OCI-LY7 (cell line): ENCODE data around the gene ZNF532.

ENCODE experiments used
- EZH2phosphoT487 ChIP-seq: fragments of 200-600 bp; sonication (generic); IDR thresholded peaks from 2 replicates; pipeline ENCODE4 v1.6.1; 2018; ENCODE audit warnings: low read depth, borderline replicate concordance, mild to moderate bottlenecking, mixed run types, antibody characterized with exemption, low read length, moderate library complexity, mixed read lengths
- TF ChIP-seq, protein P1 (sequence below): fragments of 200-600 bp; sonication (generic); conservative IDR thresholded peaks from 2 replicates; pipeline ENCODE4 v1.5.1; 2014; ENCODE audit warnings: mild to moderate bottlenecking, antibody characterized with exemption, low read length, moderate library complexity, mixed read lengths

GRCh38 chr18:58901143-58901542 lies 36.5 kb downstream of the ZNF532 start:
- TF ChIP-seq, protein P1, sequence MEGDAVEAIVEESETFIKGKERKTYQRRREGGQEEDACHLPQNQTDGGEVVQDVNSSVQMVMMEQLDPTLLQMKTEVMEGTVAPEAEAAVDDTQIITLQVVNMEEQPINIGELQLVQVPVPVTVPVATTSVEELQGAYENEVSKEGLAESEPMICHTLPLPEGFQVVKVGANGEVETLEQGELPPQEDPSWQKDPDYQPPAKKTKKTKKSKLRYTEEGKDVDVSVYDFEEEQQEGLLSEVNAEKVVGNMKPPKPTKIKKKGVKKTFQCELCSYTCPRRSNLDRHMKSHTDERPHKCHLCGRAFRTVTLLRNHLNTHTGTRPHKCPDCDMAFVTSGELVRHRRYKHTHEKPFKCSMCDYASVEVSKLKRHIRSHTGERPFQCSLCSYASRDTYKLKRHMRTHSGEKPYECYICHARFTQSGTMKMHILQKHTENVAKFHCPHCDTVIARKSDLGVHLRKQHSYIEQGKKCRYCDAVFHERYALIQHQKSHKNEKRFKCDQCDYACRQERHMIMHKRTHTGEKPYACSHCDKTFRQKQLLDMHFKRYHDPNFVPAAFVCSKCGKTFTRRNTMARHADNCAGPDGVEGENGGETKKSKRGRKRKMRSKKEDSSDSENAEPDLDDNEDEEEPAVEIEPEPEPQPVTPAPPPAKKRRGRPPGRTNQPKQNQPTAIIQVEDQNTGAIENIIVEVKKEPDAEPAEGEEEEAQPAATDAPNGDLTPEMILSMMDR: no peak
- TF ChIP-seq EZH2phosphoT487: no peak
